GM23338 (cell line): Measurements from ENCODE around the gene NPHP4.
"Not testable (repeated sequence)": the region's sequence is repeated elsewhere in the genome, so short reads cannot be mapped to it uniquely, and the experiment has no call there.

ENCODE experiments used
- CREB1 ChIP-seq: fragments of 250-450 bp; sonication (Bioruptor Pico); IDR thresholded peaks from 2 replicates; pipeline ENCODE4 v1.5.0; 2020; ENCODE audit warnings: low read depth, mild to moderate bottlenecking, moderate library complexity
- CTCF ChIP-seq, 2 experiments: fragments of 200-600 bp in 1 of 2; sonication (generic) in 1 of 2; conservative IDR thresholded peaks; 2 replicates each; pipeline versions ENCODE4 v1.5.1 to v1.6.1; 2016 to 2017; ENCODE audit warnings: antibody characterized with exemption in 2 of 2, low read depth in 2 of 2, mild to moderate bottlenecking in 2 of 2, moderate library complexity in 1 of 2
- ETS1 ChIP-seq: IDR thresholded peaks from 2 replicates; pipeline ENCODE4 v1.6.1; 2016; ENCODE audit warnings: antibody characterized with exemption
- EZH2 ChIP-seq: fragments of 200-600 bp; sonication (generic); IDR thresholded peaks from one replicate; pipeline ENCODE4 v1.8.0; 2017; ENCODE audit warnings: antibody characterized with exemption, mild to moderate bottlenecking, low read depth; ENCODE audit not compliant: unreplicated experiment
- EZH2phosphoT487 ChIP-seq: fragments of 200-600 bp; sonication (generic); IDR thresholded peaks from one replicate; pipeline ENCODE4 v1.8.1; 2018; ENCODE audit warnings: antibody characterized with exemption; ENCODE audit not compliant: unreplicated experiment
- JUNB ChIP-seq: IDR thresholded peaks from one replicate; pipeline ENCODE4 v1.6.1; 2016; ENCODE audit warnings: antibody characterized with exemption; ENCODE audit not compliant: unreplicated experiment
- NANOG ChIP-seq: IDR thresholded peaks from 2 replicates; pipeline ENCODE4 v1.6.1; 2016; ENCODE audit warnings: antibody characterized with exemption, borderline replicate concordance
- POLR2AphosphoS5 ChIP-seq: IDR thresholded peaks from 2 replicates; pipeline ENCODE4 v1.6.1; 2016; ENCODE audit warnings: antibody characterized with exemption, low read depth
- REST ChIP-seq: IDR thresholded peaks from one replicate; pipeline ENCODE4 v1.6.1; 2018; ENCODE audit warnings: antibody characterized with exemption; ENCODE audit not compliant: unreplicated experiment
- STAT1 ChIP-seq: IDR thresholded peaks from one replicate; pipeline ENCODE4 v1.6.1; 2016; ENCODE audit warnings: antibody characterized with exemption; ENCODE audit not compliant: unreplicated experiment
- ZNF114 ChIP-seq: fragments of 250-450 bp; sonication (Bioruptor Pico); IDR thresholded peaks from 2 replicates; pipeline ENCODE4 v1.5.0; 2020; ENCODE audit warnings: mild to moderate bottlenecking, moderate library complexity
- ZNF331 ChIP-seq: fragments of 250-450 bp; sonication (Bioruptor Pico); IDR thresholded peaks from 2 replicates; pipeline ENCODE4 v1.5.0; 2020; ENCODE audit warnings: low read depth, mild to moderate bottlenecking, moderate library complexity
- ZNF462 ChIP-seq: fragments of 250-450 bp; sonication (Bioruptor Pico); IDR thresholded peaks from 2 replicates; pipeline ENCODE4 v1.5.0; 2020; ENCODE audit warnings: mild to moderate bottlenecking, moderate library complexity

GRCh38 chr1:6017654-6018053 lies 25.4 kb upstream of the NPHP4 start:
- not testable (repeated sequence) for TF ChIP-seq CTCF (conservative IDR thresholded peaks at IDR 0.05; ENCODE audit: low read depth in 2 of 2); REST; POLR2AphosphoS5; EZH2; EZH2phosphoT487; CREB1; NANOG; JUNB; ZNF331 (CRISPR knock-in tag); STAT1; ZNF462 (CRISPR knock-in tag); ETS1; ZNF114
